ENCODE results near the gene RFTN1.

DNA sequence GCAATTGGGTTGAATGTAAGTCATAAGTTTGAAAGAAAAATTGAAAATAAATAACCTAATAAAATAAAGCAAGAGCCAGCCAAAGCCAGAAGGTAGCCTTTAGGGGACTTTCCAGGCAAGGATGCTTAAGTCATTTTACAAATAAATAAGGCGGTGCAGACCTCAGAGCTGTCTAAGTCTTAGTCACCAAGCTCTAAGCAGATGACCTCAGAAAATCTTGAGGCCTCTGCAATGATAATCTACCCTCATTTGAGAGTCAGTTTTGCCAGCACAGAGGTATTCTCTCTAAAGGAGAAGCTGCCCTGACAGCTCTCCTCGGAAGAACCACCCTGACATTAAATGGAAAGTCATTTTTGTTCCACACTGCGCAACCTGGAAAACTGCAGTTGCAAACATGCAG lies 134.6 kb downstream of the RFTN1 start:
- TF ChIP-seq POLR2AphosphoS5 (IDR thresholded peaks at IDR 0.05; ENCODE audit: insufficient read depth, low read depth, low read length) (no peak), FOS (IDR thresholded peaks at IDR 0.05; ENCODE audit: borderline replicate concordance, insufficient read depth, low read length) (no peak), POLR2A (IDR thresholded peaks at IDR 0.05; ENCODE audit: low read depth, low read length) (no peak), MAX (IDR thresholded peaks at IDR 0.05; ENCODE audit: insufficient read depth, insufficient read length) (no peak), EZH2 (IDR thresholded peaks at IDR 0.05; ENCODE audit: borderline replicate concordance, low read depth, low read length, severe bottlenecking) (no peak), JUN (IDR thresholded peaks at IDR 0.05; ENCODE audit: borderline replicate concordance, insufficient read depth, insufficient read length, low read depth) (no peak), MYC (IDR thresholded peaks at IDR 0.05; ENCODE audit: low read depth, low read length) (no peak)
- TF ChIP-seq, protein P1, sequence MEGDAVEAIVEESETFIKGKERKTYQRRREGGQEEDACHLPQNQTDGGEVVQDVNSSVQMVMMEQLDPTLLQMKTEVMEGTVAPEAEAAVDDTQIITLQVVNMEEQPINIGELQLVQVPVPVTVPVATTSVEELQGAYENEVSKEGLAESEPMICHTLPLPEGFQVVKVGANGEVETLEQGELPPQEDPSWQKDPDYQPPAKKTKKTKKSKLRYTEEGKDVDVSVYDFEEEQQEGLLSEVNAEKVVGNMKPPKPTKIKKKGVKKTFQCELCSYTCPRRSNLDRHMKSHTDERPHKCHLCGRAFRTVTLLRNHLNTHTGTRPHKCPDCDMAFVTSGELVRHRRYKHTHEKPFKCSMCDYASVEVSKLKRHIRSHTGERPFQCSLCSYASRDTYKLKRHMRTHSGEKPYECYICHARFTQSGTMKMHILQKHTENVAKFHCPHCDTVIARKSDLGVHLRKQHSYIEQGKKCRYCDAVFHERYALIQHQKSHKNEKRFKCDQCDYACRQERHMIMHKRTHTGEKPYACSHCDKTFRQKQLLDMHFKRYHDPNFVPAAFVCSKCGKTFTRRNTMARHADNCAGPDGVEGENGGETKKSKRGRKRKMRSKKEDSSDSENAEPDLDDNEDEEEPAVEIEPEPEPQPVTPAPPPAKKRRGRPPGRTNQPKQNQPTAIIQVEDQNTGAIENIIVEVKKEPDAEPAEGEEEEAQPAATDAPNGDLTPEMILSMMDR (IDR thresholded peaks at IDR 0.05; ENCODE audit: extremely low read depth in 1 of 2, insufficient read depth in 1 of 2, low read depth in 1 of 2, low read length in 2 of 2): no peak
